ENCODE measurements around the gene LRP1.

Gene LRP1

GRCh38 chr12:57218030-57218853 lies 90.0 kb downstream of the LRP1 start:
- H3K27ac ChIP-seq: peak overlapping the region; percentile 70
- no peak for DNase-seq (ENCODE audit: low read depth, low spot score)
- H3K9me3 ChIP-seq (ENCODE audit: low read depth, low read length): no peaks in the 10 kb centered on the region
- H3K36me3 ChIP-seq (ENCODE audit: insufficient read depth, low read length): no peaks in the 10 kb centered on the region
- peak overlapping the region; percentile 80 for H3K4me3 ChIP-seq
- TF ChIP-seq EZH2 (IDR thresholded peaks at IDR 0.05) (no peak), FOXP2 (optimal IDR thresholded peaks at IDR 0.05; ENCODE audit: control extremely low read depth, extremely low read length, insufficient read depth) (no peak), POLR2AphosphoS5 (IDR thresholded peaks at IDR 0.05; ENCODE audit: borderline replicate concordance, low read depth, low read length) (no peak)
- H3K9ac ChIP-seq (ENCODE audit: insufficient read length): peak overlapping the region; percentile 52

- peak overlapping the region; percentile 70 for H3K27ac ChIP-seq
- TF ChIP-seq EZH2 (IDR thresholded peaks at IDR 0.05) (no peak), POLR2AphosphoS5 (IDR thresholded peaks at IDR 0.05; ENCODE audit: borderline replicate concordance, low read depth, low read length) (no peak)
These were observed 91.1 kb downstream of the LRP1 start for GRCh38 chr12:57219205-57219992.

GRCh38 chr12:57219993-57220754 lies 91.9 kb downstream of the LRP1 start:
- no peak overlapping the region for H3K27ac ChIP-seq
- TF ChIP-seq POLR2AphosphoS5 (IDR thresholded peaks at IDR 0.05; ENCODE audit: borderline replicate concordance, low read depth, low read length) (no peak), EZH2 (IDR thresholded peaks at IDR 0.05) (no peak), FOXP2 (optimal IDR thresholded peaks at IDR 0.05; ENCODE audit: control extremely low read depth, extremely low read length, insufficient read depth) (no peak)
- no peak for DNase-seq (ENCODE audit: low read depth, low spot score)
- H3K36me3 ChIP-seq (ENCODE audit: insufficient read depth, low read length): no peaks in the 10 kb centered on the region
- peak overlapping the region; percentile 80 for H3K4me3 ChIP-seq
- H3K9me3 ChIP-seq (ENCODE audit: low read depth, low read length): no peaks in the 10 kb centered on the region
- no peak overlapping the region for H3K9ac ChIP-seq (ENCODE audit: insufficient read length)

More at GRCh38 chr12:57219205-57219992, 91.1 kb downstream of the LRP1 start:
- Histone ChIP-seq H3K36me3 (ENCODE audit: insufficient read depth, low read length) (no peaks in the 10 kb centered on the region), H3K9me3 (ENCODE audit: low read depth, low read length) (no peaks in the 10 kb centered on the region), H3K4me3 (peak overlapping the region; percentile 80), H3K9ac (ENCODE audit: insufficient read length) (peak overlapping the region; percentile 52)
- DNase-seq (ENCODE audit: low read depth, low spot score): no peak

DNA sequence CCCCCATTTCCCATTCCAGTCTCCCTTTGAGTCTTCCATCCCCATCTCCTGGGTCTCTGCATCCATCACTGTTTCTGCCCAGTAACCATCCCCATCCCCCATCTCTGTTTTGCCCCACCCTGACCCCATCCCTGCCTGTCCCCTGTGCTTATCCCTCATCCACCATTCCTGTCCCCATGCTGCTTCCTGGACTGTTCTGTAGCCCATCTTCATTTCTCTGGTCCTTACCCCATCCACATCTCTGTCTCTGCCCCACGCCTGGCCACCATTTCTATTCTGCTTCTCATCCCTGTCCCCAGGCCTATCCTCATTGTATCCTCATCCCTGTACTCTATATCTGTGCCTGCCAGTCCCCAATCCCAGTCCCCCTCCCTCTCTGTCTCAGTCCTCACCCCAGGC lies 92.5 kb downstream of the LRP1 start:
- H3K27ac ChIP-seq: no peak overlapping the region
- no peaks in the 10 kb centered on the region for H3K36me3 ChIP-seq (ENCODE audit: insufficient read depth, low read length)

GRCh38 chr12:57221169-57221917 lies 93.1 kb downstream of the LRP1 start:
- Histone ChIP-seq H3K36me3 (ENCODE audit: insufficient read depth, low read length) (no peaks in the 10 kb centered on the region), H3K4me3 (no peak overlapping the region), H3K27ac (no peak overlapping the region), H3K9me3 (ENCODE audit: low read depth, low read length) (no peaks in the 10 kb centered on the region), H3K9ac (ENCODE audit: insufficient read length) (no peak overlapping the region)
- no peak for TF ChIP-seq EZH2 (IDR thresholded peaks at IDR 0.05)
- no peak for DNase-seq (ENCODE audit: low read depth, low spot score)

More for the DNA sequence above, 92.5 kb downstream of the LRP1 start:
- DNase-seq (ENCODE audit: low read depth, low spot score): no peak
- peak overlapping the region; percentile 80 for H3K4me3 ChIP-seq
- H3K9ac ChIP-seq (ENCODE audit: insufficient read length): no peak overlapping the region
- no peaks in the 10 kb centered on the region for H3K9me3 ChIP-seq (ENCODE audit: low read depth, low read length)
- TF ChIP-seq POLR2AphosphoS5 (IDR thresholded peaks at IDR 0.05; ENCODE audit: borderline replicate concordance, low read depth, low read length) (no peak), FOXP2 (optimal IDR thresholded peaks at IDR 0.05; ENCODE audit: control extremely low read depth, extremely low read length, insufficient read depth) (no peak), EZH2 (IDR thresholded peaks at IDR 0.05) (no peak)

DNA sequence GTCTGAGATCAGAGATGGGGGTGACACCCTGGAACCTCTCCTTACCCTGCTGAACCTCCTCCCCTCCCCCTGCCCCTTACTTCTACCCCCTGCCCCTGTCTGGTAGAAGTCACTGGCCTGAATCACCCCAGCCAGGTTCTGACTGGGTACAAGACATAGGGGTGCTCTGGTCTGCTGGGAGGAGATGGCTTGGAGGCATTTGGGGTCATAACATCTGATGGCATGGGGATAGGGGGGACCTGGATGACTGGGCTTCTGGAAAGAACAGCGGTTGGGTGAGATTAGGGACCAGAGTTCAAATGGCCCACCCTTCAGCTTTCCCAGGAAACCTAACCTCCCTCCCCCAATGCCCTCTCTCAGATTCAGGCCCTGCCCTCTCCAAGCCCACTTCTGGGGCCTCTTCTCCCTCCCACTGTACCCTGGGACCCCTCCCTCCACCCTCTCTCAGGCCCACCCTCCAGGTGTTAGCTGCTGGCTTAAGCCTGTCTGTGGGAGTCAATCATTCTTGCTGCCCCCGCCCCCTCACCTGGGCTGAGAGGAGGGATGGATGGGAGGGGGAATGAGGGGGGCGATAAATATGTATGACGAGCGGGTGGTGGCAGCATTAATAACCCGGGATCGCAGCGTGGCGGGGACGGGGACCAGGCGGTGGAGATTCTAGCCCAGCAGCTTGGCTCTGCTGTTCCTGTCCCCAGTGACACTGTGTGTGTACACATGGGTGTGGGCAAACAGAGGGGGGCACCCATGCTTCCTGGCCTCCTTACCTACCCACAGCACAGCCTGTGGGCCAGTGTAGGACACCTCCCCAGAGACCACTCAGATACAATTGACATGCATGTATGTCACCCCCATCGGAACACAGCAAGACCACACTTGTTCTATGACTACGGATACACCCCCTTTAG lies 94.3 kb downstream of the LRP1 start:
- TF ChIP-seq POLR2AphosphoS5 (IDR thresholded peaks at IDR 0.05; ENCODE audit: borderline replicate concordance, low read depth, low read length) (no peak), FOXP2 (optimal IDR thresholded peaks at IDR 0.05; ENCODE audit: control extremely low read depth, extremely low read length, insufficient read depth) (no peak), EZH2 (IDR thresholded peaks at IDR 0.05) (no peak)
- no peak overlapping the region for H3K4me3 ChIP-seq
- no peaks in the 10 kb centered on the region for H3K9me3 ChIP-seq (ENCODE audit: low read depth, low read length)
- no peaks in the 10 kb centered on the region for H3K36me3 ChIP-seq (ENCODE audit: insufficient read depth, low read length)
- no peak overlapping the region for H3K9ac ChIP-seq (ENCODE audit: insufficient read length)
- H3K27ac ChIP-seq: no peak overlapping the region
- no peak for DNase-seq (ENCODE audit: low read depth, low spot score)

All from SK-N-MC (cell line).